Right hindlimb (tissue), 1 donor: ENCODE data around the gene HELB.

Experiments used
- DNase-seq: peaks from one replicate; pipeline ENCODE4 v3.0.0-alpha.2; 2018

The HELB gene

DNA sequence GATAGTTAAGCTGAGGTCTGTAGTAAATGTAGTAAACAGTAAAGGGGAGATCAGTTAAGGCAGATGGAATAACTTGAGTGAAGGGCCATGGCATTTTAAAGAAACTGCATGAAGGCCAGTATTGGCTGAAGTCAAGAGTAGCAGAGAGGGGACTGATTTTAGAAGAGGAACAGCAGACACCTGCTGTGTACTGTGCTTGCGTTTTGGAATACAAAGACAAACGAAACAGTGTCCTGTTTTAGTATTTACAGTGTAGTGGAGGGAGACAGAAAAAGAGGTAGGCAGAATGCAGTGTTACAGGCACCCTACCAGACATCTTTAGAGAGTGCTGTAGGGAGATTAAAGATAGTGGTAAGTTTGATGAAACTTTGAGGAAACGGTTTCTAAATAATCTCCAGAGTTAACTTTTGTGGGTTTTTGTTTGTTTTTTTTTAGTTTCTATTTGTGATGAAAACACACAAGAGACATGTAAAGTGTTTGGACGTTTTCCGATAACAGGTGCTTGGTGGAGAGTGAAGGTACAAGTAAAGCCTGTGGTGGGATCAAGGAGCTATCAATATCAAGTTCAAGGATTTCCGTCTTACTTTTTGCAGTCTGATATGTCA is 2.1 kb downstream of the HELB start:
- DNase-seq = no peak

DNA sequence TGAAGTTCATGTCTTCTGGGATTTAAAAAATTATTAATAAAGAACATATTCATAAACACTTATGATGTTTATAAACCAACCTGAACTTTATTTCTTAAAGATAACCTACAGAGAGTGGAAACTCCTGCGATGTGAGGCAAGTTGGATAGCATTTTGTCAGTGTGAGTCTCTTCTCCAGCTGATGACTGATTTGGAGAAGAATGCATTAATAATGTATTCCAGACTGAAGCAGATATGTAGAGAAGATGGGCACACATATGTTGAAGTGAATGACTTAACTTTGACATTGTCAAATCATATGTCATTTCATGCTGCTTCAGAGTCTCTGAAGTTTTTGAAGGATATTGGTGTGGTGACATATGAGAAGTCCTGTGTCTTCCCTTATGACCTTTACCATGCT is 7.3 kb downstream of the HELB start:
- no peak for DNase-seq

DNA sequence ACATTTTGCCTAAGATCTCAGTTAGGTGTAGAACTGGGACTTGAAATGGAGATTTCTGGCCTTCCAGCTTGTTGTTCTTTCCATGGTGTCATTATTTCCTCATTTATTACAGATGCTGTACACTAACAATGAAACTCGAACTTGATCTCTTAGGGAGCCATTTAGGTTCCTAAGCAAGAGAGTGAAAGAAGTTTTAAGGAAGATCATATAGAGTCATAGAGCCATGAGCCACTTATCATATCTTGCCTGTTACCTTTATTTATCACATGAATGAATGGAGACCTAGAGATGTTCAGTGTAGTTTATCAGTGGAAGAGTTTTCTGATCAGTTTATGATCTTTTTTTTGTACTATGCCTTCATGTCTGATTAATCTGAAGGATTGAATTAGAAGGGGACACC is 9.9 kb downstream of the HELB start:
- DNase-seq = no peak

DNA sequence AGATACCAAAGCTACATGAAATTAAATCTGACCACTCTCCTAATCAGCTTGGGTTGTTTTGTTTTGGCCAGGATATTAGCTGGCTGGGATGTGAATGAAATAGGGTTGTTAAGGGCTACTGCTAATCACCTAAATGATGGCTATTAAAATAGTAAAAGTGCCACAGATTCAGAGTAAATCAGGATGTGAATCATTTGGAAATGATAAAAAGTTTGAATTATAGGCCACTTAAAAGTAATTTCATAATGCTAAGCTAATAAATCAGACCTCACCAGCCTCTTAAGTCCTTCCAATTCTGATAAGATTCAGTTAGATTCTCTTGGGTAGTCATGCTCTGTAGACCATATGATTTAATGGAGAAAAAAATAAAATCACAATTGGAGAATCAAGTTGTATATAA is 12.0 kb downstream of the HELB start:
- DNase-seq = no peak

DNA sequence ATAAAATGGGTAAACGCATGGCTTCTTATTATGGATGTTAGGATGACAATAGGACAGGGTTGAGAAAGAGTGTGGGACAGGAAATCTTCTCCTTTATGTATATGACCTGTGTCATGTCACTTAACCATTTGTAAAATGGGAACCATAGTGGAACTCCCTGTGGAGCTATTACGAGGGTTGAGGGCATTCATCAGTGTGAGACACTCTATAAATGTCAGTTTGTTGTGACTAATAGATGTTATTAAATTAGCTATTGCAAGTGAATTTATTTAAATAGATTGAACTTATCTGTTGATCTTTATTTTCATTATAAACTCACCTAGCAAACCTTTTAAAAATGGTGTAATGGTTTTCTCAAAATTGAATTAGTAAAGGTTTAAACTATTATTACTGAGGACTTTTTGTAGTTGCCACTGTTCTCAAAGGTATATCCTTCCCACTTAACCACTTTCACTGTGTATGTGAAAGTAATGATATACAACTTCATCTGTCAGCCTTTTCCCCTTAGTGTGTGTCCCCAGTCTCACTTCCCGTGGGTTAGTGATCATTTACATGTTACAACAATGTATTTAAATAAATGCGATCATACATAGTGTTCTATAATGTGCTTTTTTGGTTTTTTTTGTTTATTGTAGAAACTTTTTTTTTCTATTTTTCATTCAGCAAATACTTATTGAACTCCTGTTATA is 17.1 kb downstream of the HELB start:
- no peak for DNase-seq

DNA sequence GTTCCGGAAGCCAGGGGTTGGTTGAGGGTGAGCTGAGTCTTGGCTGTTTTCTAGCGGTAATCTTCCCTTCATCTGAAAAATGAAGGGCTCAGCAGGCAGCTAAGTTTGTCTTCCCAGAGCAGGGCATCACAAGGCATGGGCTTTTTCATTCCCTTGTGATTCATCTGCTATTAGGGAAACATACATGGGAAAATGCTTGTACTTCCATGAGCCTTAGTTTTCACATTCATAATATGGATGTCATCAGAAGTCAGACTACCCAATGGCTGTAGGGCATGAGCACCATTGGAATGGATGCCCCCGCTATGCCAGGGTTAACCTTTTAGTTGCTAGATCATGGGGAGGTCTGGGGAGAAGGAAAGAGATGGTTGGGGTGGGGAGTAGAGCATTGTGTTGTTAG is 18.7 kb downstream of the HELB start:
- no peak for DNase-seq

DNA sequence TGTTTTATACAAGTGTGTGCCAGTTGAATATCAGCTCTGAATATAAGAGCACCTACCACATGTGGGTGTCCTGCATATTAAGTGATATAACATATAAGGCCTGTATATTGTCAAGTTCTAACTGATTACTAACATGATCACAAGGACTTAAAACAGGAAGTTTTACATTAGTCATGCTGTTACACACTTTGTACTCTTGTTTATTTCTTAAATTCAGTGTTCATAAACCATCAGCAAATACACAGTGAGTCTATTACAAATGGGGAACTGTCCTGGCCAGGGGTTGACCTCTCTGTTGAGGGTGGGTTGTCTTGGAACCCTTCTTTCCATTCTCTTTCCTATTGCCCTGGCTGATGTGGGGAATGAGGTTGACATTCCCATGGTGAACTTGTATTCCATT is 19.1 kb downstream of the HELB start:
- DNase-seq = no peak

DNA sequence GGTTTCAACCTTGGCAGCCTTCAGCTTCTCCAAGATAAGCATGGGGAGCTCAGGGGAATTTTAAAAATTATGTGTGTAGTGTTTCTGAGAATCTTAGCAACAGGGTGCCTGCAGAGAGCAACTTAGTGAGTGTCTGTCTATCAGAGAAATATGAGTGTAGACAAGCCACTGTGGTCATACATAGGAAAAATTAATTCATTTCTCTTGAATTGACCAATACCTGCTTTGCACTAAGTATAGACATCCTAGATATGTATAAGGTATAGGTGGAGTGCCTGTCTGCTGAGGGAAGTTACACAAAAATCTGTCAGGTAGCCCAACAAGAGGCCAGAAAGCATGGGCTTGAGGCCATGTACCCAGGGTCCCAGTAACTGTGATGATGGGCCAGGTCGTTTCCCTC is 20.7 kb downstream of the HELB start:
- no peak for DNase-seq

DNA sequence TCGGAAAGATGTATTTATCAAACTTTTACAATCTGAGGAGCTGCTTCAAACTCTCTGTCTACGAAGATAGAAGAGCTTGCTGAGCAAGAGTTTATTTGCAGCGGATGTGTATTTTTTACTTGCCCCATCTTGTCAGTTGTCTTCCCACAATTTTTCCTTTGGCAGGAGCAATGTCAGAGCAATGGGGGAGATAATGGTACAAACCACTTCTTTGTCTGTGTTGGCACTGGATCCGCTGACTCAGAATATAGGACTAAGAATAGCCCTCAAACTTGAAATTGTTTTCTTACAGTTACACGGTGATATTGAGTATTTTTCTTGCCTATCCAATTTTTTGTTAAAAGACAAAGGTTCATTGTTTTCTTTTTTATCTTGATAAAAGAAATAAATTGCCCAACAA is 27.6 kb downstream of the HELB start:
- no peak for DNase-seq

DNA sequence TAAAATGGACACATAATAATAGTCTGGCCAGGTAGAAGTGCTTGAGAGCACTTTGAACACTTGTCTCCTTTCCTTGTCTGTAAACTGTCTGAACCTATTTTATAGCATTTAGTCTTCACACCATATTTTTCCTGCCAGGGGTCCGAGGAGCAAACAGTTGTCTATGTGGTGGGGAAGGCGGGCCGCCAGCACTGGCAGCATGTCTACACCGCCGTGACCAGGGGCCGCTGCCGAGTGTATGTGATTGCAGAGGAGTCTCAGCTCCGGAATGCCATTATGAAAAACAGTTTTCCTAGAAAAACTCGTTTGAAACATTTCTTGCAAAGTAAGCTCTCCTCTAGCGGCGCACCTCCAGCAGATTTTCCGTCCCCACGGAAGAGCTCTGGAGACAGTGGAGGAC is 28.7 kb downstream of the HELB start:
- DNase-seq = no peak

DNA sequence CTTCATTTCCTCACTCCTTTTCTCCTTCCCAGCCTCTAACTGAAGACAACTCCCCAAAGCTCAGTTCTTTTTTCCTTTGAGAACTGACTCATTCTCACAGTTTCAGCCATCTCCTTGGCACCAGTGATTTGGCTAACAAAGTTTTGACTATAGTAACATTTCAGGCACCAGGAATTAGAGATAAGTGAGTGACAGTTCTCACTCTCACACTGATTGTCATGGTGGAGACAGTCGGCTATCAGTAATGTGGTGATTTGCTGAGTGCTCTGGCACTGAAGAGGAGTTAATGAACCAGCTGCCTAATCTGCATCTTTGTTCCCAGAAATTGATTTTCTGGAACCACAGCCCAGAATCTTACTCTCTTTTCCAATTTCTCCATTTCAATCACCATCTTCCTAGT is 29.5 kb downstream of the HELB start:
- no peak for DNase-seq

DNA sequence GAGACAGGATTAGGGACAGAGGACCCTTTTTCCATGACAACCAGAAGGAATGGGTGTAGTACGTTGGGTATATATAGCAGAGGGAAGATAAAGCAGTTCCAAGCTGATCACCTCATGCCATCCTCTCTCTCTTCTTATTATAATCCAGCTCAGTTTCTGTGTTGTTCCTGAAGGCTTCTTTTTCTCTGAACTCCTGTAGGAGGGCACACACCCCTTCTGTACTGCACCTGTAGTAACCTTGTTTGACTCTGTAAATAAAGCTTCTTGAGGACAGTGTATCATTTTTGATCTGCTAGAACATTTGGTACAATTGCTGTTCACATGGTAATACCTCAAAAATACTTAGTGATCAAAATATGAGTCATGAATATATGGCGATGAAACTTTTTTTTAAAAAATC is 33.5 kb downstream of the HELB start:
- DNase-seq = no peak

DNA sequence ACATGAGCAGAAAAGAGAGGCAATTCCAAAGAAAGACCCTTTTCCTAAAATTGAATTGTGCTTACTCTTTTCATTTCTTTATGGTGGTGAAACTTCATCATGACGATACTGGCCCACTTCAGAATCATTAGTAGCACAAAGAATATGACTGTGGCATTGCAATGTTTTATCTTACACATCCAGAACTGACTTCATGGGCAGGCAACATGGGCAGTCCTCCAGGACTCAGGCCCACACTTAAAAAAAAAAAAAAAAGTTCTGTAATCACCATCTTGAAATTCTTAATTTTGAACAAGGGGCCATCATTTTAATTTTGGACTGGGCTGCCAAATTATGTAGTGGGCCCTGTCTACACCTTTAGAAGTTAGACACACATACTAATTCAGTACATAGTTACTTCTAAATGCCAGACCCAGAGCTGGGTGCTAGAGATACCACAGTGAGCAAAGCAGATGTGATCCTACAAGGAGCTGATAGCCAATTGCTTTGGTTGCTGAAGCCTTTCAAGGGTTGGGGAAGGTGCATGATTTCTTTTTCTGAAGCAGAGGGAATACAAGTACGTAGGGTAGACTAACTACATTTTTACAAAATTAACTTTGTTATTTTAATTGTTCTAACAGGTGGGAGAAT is 35.2 kb downstream of the HELB start:
- no peak for DNase-seq

DNA sequence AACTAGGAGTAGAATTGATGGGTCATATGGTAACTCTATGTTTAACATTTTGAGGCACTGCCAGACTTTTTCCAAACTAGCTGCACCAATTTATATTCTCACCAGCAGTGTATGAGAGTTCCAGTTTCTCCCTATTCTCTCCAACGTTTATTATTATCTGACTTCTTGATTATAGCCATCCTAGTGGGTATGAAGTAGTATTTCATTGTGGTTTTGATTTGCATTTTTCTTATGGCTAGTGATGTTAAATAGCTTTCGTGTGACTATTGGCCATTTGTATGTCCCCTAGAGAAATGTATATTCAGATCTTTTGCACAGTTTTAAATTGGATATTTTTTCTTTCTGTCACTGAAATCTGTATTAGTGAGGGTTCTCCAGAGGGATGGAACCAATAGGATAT is 37.8 kb downstream of the HELB start:
- DNase-seq = no peak

DNA sequence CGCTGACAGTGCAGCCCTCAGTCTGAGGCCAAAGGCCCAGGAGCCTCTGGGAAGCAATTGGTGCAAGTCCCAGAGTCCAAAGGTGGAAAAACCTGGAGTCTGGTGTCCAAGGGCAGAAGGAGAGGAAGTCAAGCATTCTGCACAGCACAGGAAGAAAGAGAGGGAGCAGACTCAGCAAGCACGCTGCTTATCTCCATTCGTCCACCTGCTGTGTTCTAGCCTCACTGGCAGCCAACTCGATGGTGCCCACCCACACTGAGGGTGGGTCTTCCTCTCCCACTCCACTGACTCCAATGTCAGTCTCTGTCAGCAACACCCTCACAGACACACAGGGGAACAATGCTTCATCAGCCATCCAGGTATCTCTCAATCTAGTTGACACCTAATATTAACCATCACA is 38.8 kb downstream of the HELB start:
- no peak for DNase-seq

DNA sequence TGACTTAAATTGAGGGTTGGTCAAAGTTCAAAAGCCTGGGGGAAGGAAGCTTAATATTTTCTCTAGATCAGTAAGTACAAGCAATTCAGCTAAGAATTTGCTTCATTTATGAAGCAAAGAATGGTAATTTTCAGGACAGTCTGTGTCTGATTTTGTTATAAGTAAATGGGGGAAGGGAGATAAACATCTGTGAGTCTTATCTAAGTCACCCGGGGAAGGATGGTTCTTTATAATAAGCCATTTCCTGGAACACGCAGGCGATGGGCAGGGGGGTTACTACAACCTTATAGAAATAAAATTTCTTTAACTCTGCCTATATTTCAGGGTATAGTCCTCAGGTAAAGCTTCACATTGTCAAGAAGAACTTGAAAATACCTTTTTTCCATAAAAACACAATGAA is 42.9 kb downstream of the HELB start:
- no peak for DNase-seq

DNA sequence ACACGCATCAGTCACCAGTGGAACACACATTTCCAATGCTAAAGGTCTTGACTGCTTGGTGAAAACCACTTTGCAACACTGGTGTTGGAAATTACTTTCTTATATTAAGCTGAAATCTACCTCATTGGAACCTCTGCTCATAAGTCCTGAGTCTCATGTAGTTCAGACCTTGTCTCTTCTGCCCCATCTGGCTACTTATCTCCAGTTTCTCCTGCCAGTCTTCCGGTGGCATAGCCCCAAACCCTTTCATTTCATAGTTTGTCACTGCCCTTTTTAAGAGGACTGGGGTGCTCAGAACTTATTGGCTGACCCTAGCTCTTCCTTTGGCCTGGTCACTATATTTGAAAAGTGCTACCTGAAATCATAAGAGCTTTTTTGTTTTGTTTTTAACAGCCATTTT is 43.7 kb downstream of the HELB start:
- no peak for DNase-seq

DNA sequence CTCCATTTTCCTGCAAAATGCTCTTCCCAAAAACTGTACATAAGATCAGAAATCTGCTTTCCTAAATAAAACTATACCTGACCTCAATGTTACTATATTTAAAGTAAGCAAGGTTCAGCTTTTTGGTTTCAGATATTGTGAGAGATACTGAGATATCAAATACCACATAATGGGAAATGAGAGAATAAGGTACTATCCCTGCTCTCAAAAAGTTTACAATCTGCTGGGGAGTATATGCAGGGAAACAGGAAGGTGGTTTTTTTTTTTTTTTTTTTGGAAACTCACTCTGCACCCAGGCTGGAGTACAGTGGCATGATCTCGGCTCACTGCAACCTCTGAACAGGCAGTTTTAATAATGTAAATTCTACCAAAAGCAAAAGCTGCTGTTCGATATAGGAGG is 49.0 kb downstream of the HELB start:
- DNase-seq = no peak

DNA sequence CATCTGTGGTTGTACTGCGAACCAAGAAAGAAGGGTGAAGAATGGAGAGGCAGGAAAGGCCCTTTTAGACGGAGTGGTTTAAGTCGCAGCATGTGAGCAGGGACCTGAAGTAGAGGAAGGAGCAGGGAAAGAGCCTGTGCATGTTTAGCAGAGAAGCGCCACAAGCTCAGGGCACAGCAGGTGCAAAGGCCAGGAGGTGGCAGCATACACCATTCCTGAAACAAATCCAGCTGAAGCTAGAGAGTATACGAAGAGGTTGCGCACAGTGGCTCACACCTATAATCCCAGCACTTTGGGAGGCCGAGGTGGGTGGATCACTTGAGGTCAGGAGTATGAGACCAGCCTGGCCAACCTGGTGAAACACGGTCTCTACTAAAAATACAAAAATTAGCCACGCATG is 49.9 kb downstream of the HELB start:
- peak; percentile 38 for DNase-seq

DNA sequence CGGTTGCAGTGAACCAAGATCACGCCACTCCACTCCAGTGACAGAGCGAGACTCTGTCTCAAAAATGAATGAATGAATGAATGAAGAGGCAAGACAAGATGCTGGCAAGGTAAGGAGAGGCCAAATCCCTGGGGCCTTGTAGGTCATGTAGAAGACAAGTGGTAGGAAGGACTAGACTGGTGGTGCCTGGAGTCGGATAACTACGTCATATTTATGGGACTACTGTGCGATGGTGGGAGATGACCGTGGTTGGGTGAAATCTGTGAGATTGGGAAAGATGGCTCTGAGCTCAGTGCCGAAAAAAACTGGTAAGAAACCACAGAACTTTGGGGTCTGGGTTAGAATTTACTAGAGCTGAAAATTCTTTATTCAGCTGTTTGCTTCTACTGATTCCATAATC is 50.6 kb downstream of the HELB start:
- no peak for DNase-seq

DNA sequence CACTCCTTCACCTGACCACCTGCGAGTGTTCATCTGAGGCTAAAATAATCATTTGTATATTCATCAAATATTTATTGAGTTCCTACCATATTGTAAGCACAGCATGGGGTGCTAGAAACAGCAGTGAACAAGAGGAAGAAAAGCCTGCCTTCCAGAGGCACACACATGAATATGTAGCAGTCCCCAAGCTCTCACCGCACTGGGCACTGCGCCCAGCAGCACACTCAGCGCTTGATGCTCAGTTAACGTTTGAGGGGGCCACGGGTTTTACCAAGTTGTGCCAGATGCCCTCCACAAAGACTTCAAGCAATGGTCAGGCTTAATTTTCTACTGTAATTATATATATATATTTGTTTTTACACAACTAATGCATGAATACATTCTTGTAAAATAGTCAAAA is 52.0 kb downstream of the HELB start:
- DNase-seq = no peak

DNA sequence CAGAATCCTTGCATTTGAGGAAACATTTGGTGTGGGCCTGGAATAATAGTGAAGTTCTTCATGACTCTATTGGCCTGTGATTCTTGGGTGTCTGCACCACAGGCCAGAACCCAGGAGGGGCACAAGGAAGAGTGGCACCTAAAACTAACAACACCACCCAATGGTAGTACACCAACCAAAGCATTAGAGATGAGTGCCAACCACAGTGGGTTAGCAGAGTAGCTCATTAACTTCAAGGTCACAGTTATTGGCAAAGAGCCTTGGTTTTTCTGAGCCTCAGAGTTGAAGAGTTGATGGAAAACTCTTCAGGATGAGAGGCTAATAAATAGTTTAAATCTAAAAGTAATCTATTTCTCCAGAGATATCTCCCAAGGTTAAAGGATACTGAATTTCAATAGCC is 57.0 kb downstream of the HELB start:
- DNase-seq = no peak

DNA sequence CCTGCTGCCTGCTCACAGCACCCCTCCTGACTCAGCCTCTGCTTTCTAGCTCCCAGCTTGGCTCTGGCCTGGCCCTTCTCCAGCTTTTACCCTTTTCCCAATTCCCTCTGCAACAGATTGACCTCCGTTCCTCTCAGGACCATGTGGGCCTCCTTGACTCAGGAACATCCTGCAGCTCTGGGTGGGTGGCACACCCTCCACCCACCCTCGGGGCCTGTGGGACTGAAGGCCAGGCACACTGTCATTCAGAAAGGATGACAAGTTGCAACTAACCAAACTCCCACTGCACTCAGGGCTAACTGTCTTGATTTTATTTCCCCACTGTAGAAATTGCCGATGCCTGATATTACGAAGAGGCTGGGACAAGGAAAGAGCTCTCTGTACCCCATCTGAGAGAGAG is 59.4 kb downstream of the HELB start:
- no peak for DNase-seq

DNA sequence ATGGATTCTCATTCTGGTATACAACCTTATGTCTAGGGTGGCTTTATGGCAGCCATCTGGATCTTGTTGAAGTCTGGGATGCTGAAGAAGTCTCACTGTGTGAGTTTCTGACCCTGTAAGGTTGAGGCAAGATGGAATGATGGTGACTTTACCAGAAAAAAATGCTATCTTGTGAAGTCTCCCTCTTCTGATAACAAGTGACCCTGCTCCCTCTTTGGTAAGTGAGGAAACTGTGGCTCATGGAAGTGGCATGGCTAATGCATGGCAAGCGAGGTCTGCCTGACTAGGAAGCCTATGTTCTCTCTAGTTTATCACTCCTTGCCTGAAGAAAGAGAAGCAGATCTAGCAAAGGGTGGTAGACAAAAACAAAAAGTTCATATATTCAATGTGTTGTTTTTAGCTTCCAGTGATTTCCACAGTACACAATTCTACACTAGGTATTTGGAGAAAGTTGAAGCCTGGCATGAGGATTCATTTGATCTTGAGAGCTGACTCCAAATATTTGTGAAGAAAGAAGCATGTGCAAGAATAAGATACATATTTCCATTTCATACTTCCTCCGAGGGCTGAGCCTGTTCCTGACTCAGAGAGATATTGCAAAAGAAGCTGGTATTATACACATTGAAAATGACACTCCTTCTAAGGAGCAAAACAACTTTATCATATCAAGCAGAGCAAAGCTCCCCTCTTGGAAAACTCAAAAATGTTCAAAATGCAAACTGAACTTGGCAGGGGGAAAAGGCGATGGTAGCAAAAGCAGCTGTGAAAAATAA is 63.6 kb downstream of the HELB start:
- DNase-seq = no peak
